Smooth muscle cell of the brain vasculature (primary cell): ENCODE measurements around the gene SLC46A1.
"Not testable (repeated sequence)": the region's sequence is repeated elsewhere in the genome, so short reads cannot be mapped to it uniquely, and the experiment has no call there.

ENCODE experiments used
- DNase-seq: peaks from one replicate; pipeline ENCODE4 v3.0.0-alpha.2; 2012; ENCODE audit warnings: low read depth, low spot score

Gene SLC46A1

DNA sequence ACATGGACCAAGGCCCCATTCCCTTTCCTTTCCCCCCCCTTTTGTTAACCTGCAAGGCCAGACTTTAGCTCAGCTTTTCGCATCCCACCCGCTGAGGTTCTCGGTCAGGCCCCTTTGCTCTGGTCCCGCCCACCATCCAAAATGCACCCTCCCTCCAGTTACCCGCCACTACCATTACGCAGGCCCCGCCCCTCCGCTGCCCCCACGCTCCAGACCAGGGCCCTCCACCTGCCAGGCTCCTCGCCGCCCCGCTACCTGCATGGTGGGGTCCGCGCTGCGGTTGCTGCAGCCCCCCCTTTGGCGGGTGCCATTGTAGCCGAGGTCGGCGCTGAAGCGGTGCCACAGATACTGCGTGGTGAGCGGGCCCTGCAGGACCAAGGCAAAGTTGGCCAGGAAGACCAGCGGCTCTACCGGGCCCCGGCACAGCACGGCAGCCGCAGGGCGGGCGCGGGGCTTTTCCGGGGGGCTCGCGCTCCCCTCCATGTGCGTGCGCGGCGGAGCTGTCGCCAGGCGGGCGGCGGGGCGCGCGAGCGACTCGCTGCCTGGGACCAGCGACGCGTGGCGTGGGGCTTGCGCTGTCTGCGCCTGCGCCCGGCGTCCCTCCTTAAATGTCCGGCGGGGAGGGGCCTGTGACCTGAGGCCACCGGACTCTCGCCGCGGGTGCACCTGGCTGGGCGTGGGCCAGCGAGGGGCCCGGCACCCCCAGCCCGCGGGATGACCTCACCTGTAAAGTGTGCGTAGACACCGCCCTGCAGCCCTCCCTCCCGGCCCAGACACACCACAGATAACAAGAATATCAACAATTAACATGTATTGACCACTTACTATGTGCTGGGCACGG is at the start of gene SLC46A1:
TSS of gene SLC46A1 (minus strand) at position 581 of the 841 bp plus-strand sequence. CDS start at position 483, 98 bp downstream.
- no peak for DNase-seq

DNA sequence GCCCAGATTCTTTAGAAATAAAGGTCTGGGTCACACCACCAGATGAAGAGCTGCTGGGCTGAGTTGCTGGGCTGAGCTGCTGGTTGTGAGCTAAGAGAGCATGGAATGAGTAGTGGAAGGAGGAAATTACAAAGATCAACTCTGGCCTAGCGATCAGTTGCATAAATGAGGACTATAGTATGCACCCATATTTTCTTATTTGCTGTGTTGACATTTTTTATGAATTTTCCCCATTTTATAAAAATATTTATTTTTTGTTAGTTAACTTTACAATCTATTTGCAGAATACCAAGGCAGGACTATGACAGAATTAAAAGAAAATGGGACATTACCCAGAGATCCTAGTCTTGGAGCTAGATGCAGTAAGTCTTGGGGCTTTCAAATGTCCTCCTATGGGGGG is 43.8 kb upstream of the SLC46A1 start:
- DNase-seq, result no peak

GRCh38 chr17:28447396-28447760 is 41.4 kb upstream of the SLC46A1 start:
- DNase-seq, result no peak

DNA sequence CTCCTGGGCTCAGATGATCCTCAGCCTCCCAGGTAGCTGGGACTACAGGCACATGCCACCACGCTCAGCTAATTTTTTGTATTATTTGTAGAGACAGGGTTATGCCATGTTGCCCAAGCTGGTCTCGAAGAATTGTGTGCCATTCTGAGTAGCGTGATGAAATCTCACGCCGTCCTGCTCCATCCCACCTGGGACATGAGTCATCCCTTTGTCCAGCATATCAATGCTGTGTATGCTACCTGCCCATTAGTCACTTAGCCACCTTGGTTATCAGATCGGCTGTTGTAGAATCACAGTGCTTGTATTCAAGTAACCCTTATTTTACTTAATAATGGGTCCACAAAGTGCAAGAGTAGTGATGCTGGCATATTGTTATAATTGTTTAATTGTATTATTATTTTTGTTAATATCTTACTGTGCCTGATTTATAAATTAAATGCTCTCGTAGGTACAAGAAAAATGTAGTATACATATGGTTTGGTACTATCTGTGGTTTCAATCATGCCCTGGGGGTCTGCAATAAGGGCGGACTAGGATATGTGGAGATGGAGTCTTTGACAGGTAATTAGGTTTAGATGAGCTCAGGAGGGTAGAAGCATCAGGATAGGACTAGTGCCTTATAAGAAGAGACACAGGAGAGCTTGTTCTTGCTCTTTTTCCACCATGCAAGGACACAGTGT is 40.8 kb upstream of the SLC46A1 start:
- DNase-seq, result no peak

- DNase-seq, result no peak
Observed at GRCh38 chr17:28443901-28444638, 38.1 kb upstream of the SLC46A1 start.

DNA sequence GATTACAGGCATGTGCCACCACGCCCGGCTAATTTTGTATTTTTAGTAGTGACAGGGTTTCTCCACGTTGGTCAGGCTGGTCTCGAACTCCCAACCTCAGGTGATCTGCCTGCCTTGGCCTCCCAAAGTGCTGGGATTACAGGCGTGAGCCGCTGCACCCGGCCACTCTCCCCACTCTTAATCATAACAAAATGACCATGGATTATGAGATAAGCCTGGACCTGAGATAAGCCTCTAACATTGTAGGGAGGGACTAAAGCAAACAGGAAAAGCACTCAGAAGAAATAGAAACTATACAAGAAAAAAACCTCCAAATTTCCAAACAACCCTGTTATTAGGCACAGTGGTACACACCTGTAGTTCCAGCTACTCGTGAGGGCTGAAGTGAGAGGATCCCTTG is 28.3 kb upstream of the SLC46A1 start:
- DNase-seq, result not testable (repeated sequence)

DNA sequence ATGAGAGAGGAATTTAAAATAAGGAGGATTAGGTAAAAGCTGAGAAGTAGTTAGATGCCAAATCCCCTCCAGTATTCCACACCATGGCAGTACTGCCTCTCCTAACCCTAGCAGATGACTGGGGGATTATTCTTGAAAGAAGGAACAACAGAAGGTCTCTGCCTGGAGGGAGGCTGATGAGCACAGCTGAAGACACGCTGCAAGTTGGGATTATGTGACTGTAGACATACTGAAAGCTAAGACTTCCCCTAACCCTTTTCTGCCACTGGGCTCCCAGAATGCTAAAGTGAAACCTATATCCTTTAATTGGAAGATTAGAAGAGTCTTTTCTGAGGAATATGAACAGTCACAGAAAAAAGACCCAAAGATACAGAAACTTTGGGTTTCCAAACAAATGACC is 27.7 kb upstream of the SLC46A1 start:
- DNase-seq, result no peak

GRCh38 chr17:28427982-28428381 is 22.0 kb upstream of the SLC46A1 start:
- DNase-seq, result not testable (repeated sequence)

DNA sequence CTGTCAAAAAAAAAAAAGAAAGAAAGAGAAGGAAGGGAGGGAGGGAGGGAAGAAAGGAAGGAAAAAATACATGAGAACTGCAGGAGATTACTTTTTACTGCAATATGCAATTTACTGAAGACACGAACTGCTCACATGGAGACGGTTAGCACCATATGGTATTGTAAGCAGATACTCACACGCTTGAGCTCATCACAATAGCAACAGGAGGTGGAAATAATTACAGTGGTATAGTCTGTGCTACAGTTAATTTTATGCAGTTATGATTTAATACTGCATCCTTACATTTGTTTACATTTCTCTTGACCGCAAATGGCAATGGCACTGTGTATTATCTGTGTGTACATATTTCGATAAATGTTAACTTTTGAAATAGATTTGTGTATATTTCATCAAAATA is 21.4 kb upstream of the SLC46A1 start:
- no peak for DNase-seq

DNA sequence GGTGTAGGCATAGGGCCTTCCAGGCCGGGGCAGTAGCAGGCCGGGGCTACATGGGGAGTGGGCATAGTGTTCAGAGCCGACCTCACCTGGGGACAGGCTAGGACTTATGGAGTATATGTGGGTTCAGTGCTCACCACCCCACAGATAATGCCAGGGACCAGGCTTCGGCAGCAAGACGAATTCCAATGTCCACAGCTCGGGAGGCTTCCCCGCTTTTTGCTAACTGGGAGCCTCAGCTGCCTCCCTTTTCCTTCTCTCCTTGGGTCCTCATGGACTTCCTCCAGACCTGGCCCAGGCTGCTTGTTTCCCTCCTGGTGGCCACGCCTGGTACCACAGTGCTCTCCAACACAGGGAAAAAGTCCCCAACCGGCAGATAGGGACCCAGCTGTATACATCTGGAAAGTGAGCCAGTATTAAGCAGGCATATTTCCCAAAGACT is 20.1 kb upstream of the SLC46A1 start:
- DNase-seq, result no peak

DNA sequence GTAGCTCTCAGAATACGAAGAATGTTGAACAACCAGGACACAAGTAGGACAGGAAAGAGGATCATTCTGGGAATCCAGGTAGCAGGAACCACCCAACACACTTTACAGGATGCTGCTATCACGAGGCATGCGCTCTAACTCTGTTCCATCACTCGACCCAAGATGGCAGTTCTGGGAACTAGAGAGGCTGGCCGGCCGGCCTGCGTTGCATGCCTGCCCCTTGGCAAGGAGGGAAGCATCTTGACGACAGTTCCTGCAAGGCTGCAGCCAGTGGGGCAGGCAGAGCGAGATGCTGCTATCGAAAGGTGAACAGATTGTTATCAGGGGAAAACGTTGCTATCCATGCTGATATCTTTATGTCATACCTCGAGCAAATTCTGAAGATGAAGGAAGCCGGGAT is 19.2 kb upstream of the SLC46A1 start:
- DNase-seq, result no peak

DNA sequence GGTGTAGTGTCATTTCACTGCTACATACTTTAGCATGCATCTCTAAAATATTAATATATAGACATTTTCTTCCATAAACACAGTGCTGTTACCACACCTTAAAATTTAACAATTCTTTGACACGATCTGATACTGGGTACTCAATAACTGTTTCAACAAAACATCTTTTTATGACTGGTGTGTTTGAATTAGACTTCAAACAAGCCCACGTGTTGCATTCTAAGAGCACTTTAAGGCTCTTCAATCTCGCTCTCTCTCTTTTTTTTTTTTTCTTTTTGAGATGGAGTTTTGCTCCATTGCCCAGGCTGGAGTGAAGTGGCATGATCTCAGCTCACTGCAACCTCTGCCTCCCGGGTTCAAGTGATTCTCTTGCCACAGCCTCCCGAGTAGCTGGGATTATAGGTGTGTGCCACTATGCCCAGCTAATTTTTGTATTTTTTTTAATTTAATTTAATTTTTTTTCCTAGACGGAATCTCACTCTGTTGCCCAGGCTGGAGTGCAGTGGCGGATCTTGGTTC is 15.8 kb upstream of the SLC46A1 start:
- no peak for DNase-seq

GRCh38 chr17:28416703-28417311 is 10.8 kb upstream of the SLC46A1 start:
- DNase-seq, result no peak

DNA sequence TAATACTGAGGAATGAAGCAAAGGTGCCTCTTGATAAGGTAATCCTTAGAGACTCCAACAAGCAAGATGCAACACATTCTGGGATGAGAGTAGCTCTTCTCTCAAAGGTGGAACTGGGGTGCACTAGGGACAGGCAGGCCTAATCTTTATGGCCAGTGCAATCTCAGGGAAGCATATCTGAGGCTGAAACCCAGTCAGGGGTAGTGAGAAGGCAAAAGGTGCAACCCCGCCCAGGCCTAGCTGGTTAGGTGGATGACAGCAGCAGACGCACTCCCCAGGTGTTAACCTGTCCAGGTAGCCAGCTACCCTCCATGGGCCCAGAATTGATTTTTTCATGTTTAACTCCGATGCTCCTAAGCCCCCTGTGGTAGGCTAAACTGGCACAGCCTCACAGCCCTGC is 9.9 kb upstream of the SLC46A1 start:
- no peak for DNase-seq

- DNase-seq, result no peak
Observed at GRCh38 chr17:28413804-28414203, 7.8 kb upstream of the SLC46A1 start.

- DNase-seq, result no peak
Observed at GRCh38 chr17:28412099-28412498, 6.1 kb upstream of the SLC46A1 start.

GRCh38 chr17:28407974-28408306 is 1.9 kb upstream of the SLC46A1 start:
- no peak for DNase-seq

DNA sequence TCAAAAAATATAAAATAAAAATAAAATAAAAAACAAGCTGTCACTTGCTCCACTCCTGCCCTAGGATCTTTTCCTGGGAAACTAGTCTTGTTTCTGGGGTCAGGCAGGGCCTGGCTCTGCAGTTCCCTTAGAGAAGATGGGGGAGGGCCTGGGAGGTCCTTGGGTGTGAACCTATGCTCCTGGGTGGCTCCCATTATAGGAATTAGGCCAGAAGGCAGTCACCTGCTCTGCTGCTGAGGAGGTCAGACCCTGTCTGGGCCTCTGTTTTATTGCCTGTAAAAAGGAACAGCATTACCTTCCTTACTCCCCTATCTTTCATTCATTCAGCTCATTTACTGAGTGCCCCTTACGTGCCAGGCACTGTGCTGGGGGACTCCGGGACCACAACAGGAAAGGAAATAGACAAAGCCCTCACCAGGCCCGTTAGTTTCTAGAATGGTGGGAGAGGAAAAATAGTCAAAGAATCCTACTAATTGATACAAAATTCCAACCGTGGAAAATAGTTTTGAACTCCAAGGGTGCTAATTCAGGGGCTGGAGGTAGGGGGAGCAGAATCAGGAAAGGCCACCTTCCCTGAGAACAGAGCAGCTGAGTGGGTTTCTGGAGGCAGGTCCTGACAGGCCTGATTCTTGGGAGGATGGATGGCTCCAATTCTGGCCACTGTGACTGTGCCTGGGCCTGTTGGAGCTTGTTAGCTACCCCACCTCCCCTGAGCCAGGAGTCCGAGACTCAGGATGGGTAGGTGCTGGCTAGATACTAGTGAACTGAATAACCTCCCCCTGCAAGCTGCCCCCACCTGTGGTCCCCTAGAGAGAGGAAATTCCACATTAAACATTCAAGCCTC is 1.3 kb upstream of the SLC46A1 start:
- no peak for DNase-seq

DNA sequence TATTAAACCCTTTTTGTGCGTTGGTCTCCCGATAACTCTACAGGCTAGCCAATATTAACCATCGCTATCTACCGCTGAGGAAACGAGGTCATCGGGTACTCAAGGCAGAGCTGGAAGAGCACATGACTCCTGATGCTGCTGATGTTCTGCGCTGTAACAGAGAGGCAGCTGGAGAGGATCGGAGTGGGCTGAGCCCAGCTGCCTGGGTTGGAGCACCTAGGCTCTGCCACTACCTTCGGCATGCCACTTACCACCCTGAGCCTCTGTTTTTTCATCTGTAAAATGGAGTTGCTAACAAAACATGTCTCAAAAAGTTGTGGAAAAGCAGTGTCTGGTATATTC is 432 bp upstream of the SLC46A1 start:
- no peak for DNase-seq

GRCh38 chr17:28404812-28405570 is 1.0 kb downstream of the SLC46A1 start:
- no peak for DNase-seq
